Peyer's patch (tissue), 4 donors: ENCODE results near the gene PIK3C2G.

ENCODE experiments used
- CTCF ChIP-seq, 6 experiments: fragments of 450-650 bp in 4 of 6; fragments of 200-600 bp in 2 of 6; sonication (generic) in 1 of 6; IDR thresholded peaks; one replicate each; pipeline ENCODE4 v1.5.1; 2017 to 2019; ENCODE audit warnings: antibody characterized with exemption in 6 of 6, mild to moderate bottlenecking in 3 of 6, moderate library complexity in 1 of 6
- POLR2A ChIP-seq, 2 donors: fragments of 450-650 bp; IDR thresholded peaks; one replicate each; pipeline ENCODE4 v1.5.1; 2017; ENCODE audit warnings: antibody characterized with exemption in 2 of 2, mild to moderate bottlenecking in 2 of 2, moderate library complexity in 2 of 2

DNA sequence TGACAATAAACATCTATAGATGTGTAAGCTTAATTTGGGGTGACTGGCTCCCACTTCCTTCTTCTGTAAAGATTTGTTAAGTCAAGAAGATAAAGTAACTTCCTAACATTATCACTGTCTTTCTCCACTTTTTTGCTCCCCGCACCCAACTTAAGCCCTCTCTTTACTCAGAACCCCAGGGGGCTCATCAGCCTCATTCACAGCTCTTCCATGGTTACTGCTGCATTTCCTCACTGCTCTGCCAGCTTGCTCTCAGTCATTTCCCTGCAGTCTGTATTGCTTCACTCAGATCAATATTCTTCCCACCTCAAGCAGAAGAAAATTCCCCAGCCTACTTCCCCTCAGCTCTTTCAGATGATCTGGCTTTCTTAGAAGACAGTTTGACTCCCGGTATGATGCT, 102.0 kb downstream of the PIK3C2G start:
- TF ChIP-seq CTCF (IDR thresholded peaks at IDR 0.05) (no peak), POLR2A (IDR thresholded peaks at IDR 0.05) (no peak)
